HG03469 (cell line): ENCODE data around the gene SMAD3.
A peak's percentile ranks its signal among the peaks of the same experiment; 100 is the strongest.

Experiments used
- ATAC-seq: cut with Tn5 transposase; IDR thresholded peaks from one replicate; pipeline ENCODE4 v1.9.1; 2021; ENCODE audit warnings: mild to moderate bottlenecking, moderate library complexity, moderate number of reproducible peaks; ENCODE audit not compliant: unreplicated experiment

SMAD3 gene

GRCh38 chr15:67225336-67225735, 159.9 kb downstream of the SMAD3 start:
- ATAC-seq, result no peak

- no peak for ATAC-seq
These were observed 162.0 kb downstream of the SMAD3 start for GRCh38 chr15:67227431-67227830.

- no peak for ATAC-seq
These were observed 162.4 kb downstream of the SMAD3 start for GRCh38 chr15:67227846-67228245.

- ATAC-seq, result no peak
These were observed 162.9 kb downstream of the SMAD3 start for GRCh38 chr15:67228286-67228685.

GRCh38 chr15:67230504-67230903, 165.1 kb downstream of the SMAD3 start:
- no peak for ATAC-seq

- no peak for ATAC-seq
These were observed 167.2 kb downstream of the SMAD3 start for GRCh38 chr15:67232591-67232990.

GRCh38 chr15:67240235-67241131, 175.1 kb downstream of the SMAD3 start:
- no peak for ATAC-seq

- ATAC-seq, result peak; percentile 51
These were observed 175.9 kb downstream of the SMAD3 start for GRCh38 chr15:67241132-67241855.

- ATAC-seq, result no peak
These were observed 177.3 kb downstream of the SMAD3 start for GRCh38 chr15:67242708-67243111.
